Melanocyte of skin (primary cell): ENCODE results near the gene IGDCC3. TPM values are rescaled to one million over a fixed set of nuclear protein-coding genes. Genes with fewer than 3 reads are reported as not detected.

Experiments
- small RNA-seq, 2 donors: library from RNA; depleted of rRNA; stranded (forward); fragments of <200 nt; gene quantifications; one replicate each; pipeline ENCODE3, GENCODE V24; 2012
- total RNA-seq, 2 donors: library from RNA; depleted of rRNA; stranded (reverse); fragments of >200 nt; gene quantifications; 2 replicates each; pipeline ENCODE4 v1.2.3, GENCODE V29; 2012

Gene IGDCC3
- not detected for total RNA-seq

DNA sequence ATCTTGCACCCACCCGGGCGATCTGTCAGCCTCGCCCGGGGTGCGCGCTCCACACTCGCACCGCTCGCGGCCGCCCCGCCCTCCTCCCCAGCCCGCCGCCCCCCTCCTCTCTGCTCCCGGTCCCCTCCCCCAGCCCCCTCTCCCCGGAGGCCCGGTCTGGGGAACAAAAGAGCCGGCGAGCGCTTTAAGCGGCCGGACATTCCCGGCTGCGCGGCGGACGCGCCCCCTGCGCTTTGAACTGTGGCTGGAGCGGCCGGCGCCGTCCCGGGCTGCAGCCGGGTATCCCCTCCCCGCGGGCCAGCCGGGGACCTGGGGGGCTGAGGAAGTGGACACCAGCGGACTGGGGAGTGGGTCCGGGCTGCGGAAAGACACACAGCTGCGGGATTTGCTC lies at the start of gene IGDCC3:
Gene IGDCC3, minus strand, starts transcription at position 27 of the 391 bp plus-strand sequence. CDS start 214 bp downstream, outside the sequence.

DNA sequence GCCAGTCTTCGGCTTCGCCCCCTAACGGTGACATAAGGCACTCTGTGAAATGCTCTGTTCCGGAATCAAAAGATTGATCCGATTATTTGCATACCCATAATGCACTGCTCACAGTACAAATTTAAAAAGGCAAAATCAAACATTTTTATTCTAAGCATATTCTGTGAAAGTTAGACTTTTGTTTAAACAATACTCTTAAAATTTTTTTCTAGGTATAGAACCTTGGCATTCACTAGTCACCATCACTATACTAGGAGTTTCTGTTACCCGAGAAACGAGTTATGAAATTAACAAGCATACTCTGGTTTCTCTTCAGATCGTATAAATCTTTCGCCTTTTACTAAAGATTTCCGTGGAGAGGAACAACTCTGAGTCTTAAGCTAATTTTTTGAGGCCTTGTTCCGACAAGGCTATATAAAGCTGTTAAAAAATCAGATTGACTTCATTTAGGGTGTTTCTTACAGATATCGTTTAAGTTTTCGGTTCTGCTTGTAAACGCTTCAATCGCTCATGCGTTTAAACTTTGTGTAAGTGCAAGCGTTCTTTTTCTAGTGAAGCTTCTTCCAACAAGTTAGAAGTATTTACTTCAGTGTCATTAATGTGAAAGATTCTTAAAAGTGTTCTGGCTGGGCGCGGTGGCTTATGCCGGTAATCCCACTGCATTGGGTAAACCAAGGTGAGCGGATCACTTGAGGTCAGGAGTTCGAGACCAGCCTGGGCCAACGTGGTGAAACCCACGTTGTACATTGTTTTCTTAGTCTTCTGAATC lies 73.2 kb downstream of the IGDCC3 start, which contains the start of gene RNU5B-1:
Gene RNU5B-1, plus strand, starts transcription at position 297 of the 769 bp plus-strand sequence.

DNA sequence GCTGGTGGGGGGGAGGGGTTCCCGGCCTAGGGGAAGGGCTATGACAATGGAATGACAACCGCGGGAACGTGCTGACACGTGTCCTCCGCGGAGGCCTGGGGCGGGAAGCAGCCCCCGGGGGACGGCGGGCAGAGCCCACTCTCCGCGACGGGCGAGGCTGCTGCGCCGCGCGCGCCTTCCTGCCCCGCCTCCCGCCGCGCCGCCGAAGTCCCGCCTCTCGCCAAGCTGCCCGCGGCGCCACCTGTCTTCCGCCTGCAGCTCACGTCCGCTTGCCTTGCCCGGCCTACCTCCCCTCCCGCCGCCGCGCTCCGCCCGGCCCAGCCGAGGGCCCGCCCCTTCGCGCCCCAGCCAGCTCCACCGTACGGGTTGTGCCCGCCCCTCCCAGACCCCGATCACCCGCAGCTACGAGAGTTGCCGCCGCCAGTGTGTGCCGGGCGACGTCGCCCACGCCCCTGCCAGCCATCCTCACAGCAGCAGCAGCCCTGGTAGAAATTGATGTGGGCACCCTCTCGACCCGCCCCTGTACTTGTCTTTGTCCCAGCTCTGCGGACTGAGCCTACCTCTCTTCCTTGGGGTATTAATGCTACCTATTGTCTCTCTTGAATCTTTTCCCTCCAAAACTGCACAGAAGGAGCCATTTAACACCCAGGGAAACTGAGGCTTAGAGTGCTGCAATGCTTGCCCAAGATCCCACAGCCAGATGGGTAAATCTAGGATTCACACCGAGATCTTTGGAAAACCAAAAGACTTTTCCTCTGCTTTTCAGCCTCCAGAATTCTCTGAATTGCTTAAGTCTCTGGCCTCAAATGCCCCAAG lies 90.9 kb downstream of the IGDCC3 start, which contains the start of gene PARP16:
Gene PARP16, minus strand, starts transcription at position 180 of the 816 bp plus-strand sequence. CDS start 457 bp downstream, outside the sequence.

Small RNA genes lying within 50 kb of the gene (small RNA-seq; reads per million reads assigned to genes)
- gene RNU5A-1 (399 to 422 reads per million in 2 donors), gene RNU5B-1 (543 to 632 reads per million in 2 donors), gene SNORA24B (28.7 to 32.6 reads per million in 2 donors)

Other genes starting within 250 kb of the IGDCC3 start
- gene PDCD7, start 244.2 kb downstream of the IGDCC3 start, total RNA-seq = 10 to 100 TPM; 18.2 to 24.3 TPM
- gene CLPX, start 192.7 kb downstream of the IGDCC3 start, total RNA-seq = 10 to 100 TPM; 38.2 to 38.3 TPM
- gene CILP, start 166.5 kb downstream of the IGDCC3 start, total RNA-seq = not detected
- 1 to 10 TPM; 2.8 to 3.7 TPM for gene PARP16, start 91.1 kb downstream of the IGDCC3 start, total RNA-seq
- gene RNU5A-1, start 82.0 kb downstream of the IGDCC3 start, total RNA-seq = not detected
- gene RNU5B-1, start 73.3 kb downstream of the IGDCC3 start, total RNA-seq = not detected
- gene IGDCC4, start 44.9 kb upstream of the IGDCC3 start, total RNA-seq = under 1 TPM; 0.67 to 0.69 TPM
- gene DPP8, start 139.7 kb upstream of the IGDCC3 start, total RNA-seq = 10 to 100 TPM; 41.0 to 49.2 TPM
- gene HACD3, start 152.5 kb upstream of the IGDCC3 start, total RNA-seq = 100 to 1,000 TPM; 132 to 150 TPM
- 10 to 100 TPM; 35.8 to 53.3 TPM for gene INTS14, start 233.1 kb upstream of the IGDCC3 start, total RNA-seq
- 1 to 10 TPM; 6.7 to 8.3 TPM for gene SLC24A1, start 243.9 kb upstream of the IGDCC3 start, total RNA-seq